Left colon (tissue), 2 donors: ENCODE data around the gene STAMBPL1. TPM values are rescaled to one million over a fixed set of nuclear protein-coding genes. Genes with fewer than 3 reads are reported as not detected.

Experiments used
- ATAC-seq: fragments of 200-7000 bp; cut with Tn5 transposase; one replicate; pipeline ENCODE4 v1.9.1; 2020; ENCODE audit warnings: mild to moderate bottlenecking, moderate library complexity
- DNase-seq, 2 donors: peaks; one replicate each; pipeline ENCODE4 v3.0.0-alpha.2; 2020
- intact Hi-C, 2 donors: fragments of 100-400 bp; cut with DNase I in 1 of 2; cut with micrococcal nuclease in 1 of 2; formaldehyde crosslinking; loops; one replicate each; pipeline versions ENCODE4 v1.11.2 to v1.14.0; 2022; cut with DNase I, micrococcal nuclease
- total RNA-seq, 2 donors: library from RNA; stranded (reverse); fragmentation: NEBNext Ultra II Directional; extraction: Animal tissue kit (Norgen Biotek cat#: 25700); gene quantifications; one replicate each; pipeline ENCODE4 v1.2.1, GENCODE V29; 2021
- donor health status: DM: no; HTN: no; CAD: no.
- donor health status: DM: yes; HTN: yes; CAD: no.

The STAMBPL1 gene
- total RNA-seq, 2 donors from 2014 or later = 14.8 to 22.4 TPM

DNA sequence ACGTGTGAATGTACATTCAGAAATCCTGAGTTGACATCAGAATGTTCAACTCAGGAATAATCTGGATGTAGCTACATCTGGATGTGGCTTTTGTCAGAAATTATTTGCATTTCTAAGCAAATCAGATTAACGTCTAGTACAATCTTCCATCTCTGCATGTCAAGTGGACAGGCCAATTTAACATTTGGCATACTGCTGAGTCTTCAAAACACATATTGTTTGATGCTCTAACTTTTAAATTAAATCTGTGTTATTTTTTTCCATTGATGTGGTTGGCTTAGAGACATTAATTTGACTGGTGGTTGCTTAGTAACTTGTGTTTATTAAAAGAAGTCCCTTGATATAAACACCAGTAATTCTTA is 3.4 kb downstream of the STAMBPL1 start:
- DNase-seq (no peak), ATAC-seq (no peak)
- intact Hi-C loops = no loop called here

DNA sequence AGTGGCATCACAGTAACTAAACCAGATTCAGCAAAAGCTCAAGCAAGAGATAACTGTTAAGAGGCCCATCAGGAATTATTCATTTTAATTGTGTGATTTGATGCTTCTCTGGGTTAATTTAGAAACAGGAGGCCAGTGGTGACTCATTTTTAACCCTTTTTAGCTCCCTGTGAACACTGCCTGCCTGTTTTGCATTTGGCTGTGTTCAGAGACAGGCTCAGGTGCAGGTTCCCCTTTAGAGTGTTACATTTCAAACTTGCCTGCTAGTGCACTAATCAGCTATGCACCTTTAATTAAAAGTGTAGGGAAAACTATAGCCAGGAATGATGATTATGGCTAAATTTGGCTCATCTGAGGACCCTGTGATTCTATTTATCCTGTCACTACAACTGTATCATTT is 6.5 kb downstream of the STAMBPL1 start:
- ATAC-seq (no peak), DNase-seq (no peak)
- intact Hi-C loops = no loop called here

DNA sequence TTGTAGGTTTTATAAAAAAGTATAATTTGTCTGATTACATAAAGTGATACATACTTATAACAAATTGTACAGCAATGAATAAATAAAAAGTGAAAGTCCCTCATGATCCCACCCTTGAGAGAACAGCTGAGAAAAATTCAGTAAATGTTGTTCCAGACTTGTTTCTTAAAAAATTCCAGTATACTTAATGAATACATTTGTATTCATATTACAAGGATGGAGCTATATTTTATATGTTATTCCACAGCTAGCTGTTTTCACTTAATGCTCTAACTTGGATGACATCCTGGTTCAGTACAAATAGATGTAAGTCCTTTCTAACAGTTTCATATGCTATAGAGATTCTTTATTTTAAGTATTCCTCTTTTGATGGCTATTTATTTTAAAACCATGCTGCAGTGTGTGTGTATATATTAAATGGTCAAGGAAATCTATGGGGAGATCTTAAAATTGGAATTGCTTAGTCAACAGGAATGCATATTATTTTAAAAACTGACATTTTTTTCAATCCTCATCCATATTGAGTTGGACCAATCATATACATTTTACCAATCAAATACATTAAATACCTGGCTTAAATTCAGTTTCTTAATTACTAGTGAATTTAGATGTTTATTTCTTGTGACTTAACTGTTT is 8.9 kb downstream of the STAMBPL1 start:
- no peak for DNase-seq
- ATAC-seq = no peak
- intact Hi-C loops = no loop called here

DNA sequence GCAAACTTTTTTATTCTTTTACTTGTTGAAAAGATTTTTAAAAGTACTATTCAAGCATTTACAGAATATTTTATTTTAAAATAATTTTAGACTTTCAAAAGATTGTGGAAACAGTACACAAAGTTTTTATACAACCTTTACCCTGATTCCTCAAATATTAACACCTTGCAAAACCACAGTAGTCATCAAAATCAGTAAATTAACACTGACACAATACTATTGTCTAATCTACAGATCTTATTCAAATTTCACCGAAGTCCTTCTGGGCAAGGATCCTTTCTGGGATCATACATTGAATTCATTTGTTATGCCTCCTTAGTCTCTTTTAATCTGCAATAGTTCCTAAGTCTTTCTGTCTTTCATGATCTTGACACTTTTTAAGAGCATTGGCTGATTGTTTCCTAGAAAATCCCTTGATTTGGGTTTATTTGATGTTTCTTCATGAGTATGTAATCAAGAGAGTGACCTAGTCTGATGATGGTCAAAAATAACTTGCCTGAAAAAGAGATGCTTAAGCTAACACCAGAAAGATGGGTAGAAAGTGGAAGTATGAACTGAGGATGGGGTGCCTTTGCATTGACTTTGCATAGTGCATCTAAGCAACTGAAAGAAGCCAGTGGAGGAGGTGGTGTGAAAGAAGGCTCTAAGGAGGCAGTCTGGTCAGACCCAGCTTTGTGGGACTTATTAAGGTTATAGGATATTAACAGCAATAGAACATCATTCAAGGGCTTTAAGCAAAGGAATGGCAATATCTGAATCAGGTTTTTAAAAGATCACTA is 9.7 kb downstream of the STAMBPL1 start:
- no peak for ATAC-seq

DNA sequence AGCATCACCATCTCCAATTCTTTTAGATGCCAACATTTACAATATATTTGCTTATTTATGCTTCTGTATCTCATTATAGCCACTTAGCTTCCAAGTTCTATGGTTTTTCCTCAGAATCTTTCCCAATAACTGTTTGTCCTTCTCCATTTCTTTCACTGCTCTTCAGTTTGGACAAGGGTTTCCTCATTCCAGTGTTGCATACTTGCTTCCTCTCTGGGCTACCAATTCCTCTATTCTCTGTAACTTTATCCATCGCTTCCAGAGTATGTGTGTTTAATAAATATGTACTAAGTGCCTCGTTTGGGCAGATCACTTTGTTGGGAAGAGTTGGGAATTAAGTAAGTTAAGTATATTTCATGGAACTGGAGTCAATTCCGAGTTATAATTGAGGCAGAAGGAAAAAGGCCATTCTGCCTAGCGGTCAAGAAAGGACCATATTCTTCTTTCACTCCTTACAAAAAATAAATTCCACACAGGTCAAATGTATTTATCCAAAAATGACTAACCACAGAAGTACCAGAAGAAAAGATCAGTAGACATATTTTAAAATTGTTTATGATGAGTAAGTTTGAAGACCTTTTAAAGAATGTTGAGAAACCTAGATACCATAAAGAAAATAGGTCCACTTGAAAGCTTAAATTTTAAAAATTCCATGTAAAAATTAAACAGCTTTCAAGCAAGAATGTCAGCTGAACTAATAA is 10.8 kb downstream of the STAMBPL1 start:
- intact Hi-C loops = no loop called here
- DNase-seq (no peak), ATAC-seq (no peak)

More for the DNA sequence above, 9.7 kb downstream of the STAMBPL1 start:
- DNase-seq = no peak
- intact Hi-C loops = no loop called here

- intact Hi-C loops = no loop called here
- no peak for DNase-seq
- ATAC-seq = no peak
Observed at GRCh38 chr10:88892222-88892967, 12.3 kb downstream of the STAMBPL1 start.

DNA sequence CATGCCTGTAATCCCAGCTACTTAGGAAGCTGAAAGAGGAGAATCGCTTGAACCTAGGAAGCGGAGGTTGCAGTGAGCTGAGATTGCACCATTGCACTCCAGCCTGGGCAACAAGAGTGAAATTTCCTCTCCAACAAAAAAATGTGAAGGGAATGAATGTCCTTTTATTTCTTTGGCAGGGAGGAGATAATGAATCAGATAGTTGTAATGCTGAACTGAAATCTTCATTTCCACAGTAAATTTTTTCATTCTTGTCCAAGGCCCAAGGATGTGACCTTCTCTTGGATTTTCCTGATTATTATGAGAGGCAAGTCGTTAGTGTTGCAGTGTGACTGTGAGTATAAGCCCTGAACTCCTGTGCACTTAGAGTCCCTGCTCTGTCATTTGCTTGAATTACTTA is 13.6 kb downstream of the STAMBPL1 start:
- intact Hi-C loops = no loop called here
- DNase-seq (no peak), ATAC-seq (no peak)

DNA sequence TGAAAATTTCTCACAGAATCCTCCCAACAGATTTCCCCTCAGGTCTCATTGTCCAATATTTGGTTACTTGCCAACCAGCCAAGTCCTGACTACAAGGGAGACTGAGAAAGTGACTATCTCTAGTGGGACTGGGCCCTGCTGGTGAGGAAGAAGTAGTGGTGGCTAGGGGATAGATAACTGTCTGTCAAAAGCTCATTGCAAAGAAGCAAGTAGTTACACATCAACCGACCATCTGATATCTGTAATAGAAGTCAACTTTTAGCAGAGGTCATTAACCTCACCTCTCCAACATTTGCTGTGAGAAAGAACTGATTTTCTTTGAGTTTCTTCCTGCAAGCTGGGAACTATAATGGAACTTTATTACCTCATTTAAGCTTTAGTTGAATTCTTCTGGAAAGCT is 15.2 kb downstream of the STAMBPL1 start:
- peak; percentile 22 for ATAC-seq
- DNase-seq = no peak
- intact Hi-C loops = no loop called here

- ATAC-seq = peak; percentile 88
- DNase-seq = peak; percentile 38 to 78
- intact Hi-C loops = no loop called here
Observed at GRCh38 chr10:88896372-88896993, 16.4 kb downstream of the STAMBPL1 start.

DNA sequence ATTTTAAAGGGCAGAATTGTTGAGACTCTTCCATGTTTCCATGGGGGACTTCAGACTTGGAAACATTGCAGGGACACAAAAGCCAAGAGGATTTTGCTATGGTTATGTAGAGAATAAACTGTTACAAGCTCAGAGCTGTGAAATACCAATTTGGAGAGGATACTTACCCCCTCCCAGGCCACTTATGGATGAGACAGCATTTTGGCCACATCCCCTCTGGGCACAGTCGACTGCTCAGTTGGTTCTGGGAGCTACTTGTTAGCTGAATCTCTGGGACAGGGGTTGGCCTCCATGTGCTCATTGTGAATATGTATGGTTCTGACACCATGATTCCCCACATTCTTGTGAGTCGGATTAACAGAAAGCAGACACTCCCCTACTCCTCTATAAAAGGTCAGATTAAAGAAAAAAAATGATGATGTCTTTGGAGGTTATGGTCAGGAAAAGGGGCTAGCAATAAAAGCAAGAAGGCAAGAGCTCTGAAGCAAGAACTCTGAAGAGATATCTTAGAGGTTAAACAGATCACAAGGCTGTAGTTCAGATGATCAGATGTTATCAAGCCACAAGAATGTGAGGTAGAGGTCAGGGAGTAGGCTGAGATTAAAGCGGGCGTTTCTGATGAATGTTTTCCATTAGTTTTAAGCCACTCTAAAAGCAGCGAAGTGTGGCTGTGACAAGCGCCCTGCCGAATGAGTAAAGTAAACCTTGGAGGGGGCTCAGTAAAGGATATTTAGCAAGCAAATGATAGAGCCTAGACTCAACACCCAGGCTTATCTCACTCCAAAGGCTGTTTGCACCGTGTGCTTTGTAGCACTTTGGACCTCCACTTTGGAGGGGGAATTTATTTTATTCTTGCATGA is 17.2 kb downstream of the STAMBPL1 start:
- DNase-seq = peak in 1 of 2 donors; percentile 30
- intact Hi-C loops = no loop called here
- peak; percentile 63 for ATAC-seq

- no peak for ATAC-seq
- DNase-seq = no peak
- intact Hi-C loops = no loop called here
Observed at GRCh38 chr10:88898727-88899126, 18.7 kb downstream of the STAMBPL1 start.

DNA sequence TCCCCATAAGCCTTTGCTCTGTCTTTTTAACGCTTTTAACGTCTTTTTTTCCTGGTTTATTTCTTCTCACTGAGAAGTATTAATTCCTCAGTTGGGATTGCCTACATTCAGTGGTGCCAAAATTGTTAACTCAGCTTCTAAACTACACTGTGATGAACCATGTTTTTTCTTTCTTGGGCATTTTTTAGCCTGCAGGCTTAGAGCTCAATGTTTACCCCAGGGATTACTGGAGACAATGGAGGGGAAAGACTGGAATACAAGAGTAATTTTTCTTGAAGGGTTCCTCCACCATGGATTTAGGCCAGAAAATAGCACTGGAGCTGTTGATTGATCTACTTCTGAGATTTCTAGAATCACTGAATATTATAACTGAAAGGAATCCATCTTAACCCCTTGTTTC is 19.8 kb downstream of the STAMBPL1 start:
- DNase-seq = no peak
- intact Hi-C loops = no loop called here
- ATAC-seq = no peak

- no peak for ATAC-seq
- intact Hi-C loops = no loop called here
- no peak for DNase-seq
Observed at GRCh38 chr10:88901206-88901983, 21.4 kb downstream of the STAMBPL1 start.

- intact Hi-C loops = no loop called here
- DNase-seq = no peak
- no peak for ATAC-seq
Observed at GRCh38 chr10:88901984-88902789, 22.1 kb downstream of the STAMBPL1 start.

DNA sequence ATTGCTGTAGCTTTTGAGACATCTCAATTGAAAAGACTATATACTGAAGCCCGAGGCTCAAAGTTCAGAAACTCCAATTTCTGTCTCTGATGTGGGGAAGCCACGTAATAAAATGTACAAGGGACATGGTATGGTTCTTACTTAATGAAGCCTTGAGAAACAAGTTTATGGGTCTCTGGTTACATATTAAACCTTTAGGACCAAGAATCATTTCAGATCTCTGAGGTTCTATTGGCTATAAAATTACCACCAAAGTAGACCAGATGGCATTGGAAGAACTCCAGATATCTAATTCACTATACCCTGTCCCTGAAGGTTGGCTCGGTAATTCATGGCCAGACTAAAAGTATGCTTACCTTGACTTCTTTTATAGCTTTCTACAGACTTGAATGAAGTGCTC is 23.7 kb downstream of the STAMBPL1 start:
- peak; percentile 88 for ATAC-seq
- intact Hi-C loops = no loop called here
- DNase-seq = peak in 1 of 2 donors; percentile 37

GRCh38 chr10:88906921-88907320 is 26.9 kb downstream of the STAMBPL1 start:
- ATAC-seq = no peak
- no peak for DNase-seq
- intact Hi-C loops = no loop called here

DNA sequence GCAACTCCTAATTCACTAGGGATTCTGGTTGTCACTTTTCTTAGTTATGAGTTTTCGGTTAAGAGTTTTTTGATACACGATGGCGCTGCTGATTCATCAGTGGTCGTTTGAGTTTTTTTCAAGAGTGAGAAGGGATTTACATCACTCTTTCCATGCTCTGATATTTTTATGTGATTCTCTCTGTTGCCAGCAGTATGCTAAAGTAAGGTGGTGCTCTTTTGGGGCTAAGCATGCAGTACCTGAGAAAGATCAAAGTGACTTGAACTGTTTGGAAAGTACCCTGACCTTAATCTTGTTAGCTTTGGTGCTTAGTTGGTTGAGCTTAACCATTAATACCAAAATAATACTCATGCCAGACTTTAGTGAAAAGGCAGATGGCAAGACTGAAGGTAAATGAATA is 28.1 kb downstream of the STAMBPL1 start:
- DNase-seq (no peak), ATAC-seq (no peak)
- intact Hi-C loops = no loop called here
